Spleen (tissue), 3 donors: ENCODE data around the gene SLC25A2.

Experiments
- POLR2A ChIP-seq, 3 donors: fragments of 450-650 bp; IDR thresholded peaks; one replicate each; pipeline ENCODE4 v1.5.1; 2017; ENCODE audit warnings: antibody characterized with exemption in 3 of 3, mild to moderate bottlenecking in 1 of 3
- POLR2AphosphoS5 ChIP-seq, 3 donors: sonication (generic); formaldehyde crosslinking; IDR thresholded peaks; one replicate each; pipeline ENCODE4 v1.5.1; 2017; ENCODE audit warnings: antibody characterized with exemption in 3 of 3

DNA sequence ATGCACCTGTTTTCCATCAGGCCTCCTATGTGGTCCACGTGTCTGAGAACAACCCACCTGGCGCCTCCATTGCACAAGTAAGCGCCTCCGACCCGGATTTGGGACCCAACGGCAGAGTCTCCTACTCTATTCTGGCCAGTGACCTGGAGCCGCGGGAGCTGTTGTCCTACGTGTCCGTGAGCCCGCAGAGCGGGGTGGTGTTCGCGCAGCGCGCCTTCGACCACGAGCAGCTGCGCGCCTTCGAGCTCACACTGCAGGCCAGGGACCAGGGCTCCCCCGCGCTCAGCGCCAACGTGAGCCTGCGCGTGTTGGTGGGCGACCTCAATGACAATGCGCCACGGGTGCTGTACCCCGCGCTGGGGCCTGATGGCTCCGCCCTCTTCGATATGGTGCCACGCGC, 47.7 kb upstream of the SLC25A2 start:
- TF ChIP-seq POLR2AphosphoS5 (IDR thresholded peaks at IDR 0.05) (no peak), POLR2A (IDR thresholded peaks at IDR 0.05) (no peak)
